HG02571 (cell line): ENCODE measurements around the gene BPHL.
A peak's percentile ranks its signal among the peaks of the same experiment; 100 is the strongest.
"Not testable (repeated sequence)": the region's sequence is repeated elsewhere in the genome, so short reads cannot be mapped to it uniquely, and the experiment has no call there.

Experiments used
- ATAC-seq: cut with Tn5 transposase; IDR thresholded peaks from one replicate; pipeline ENCODE4 v1.9.1; 2021; ENCODE audit warnings: mild to moderate bottlenecking, moderate library complexity; ENCODE audit not compliant: unreplicated experiment

The BPHL gene

DNA sequence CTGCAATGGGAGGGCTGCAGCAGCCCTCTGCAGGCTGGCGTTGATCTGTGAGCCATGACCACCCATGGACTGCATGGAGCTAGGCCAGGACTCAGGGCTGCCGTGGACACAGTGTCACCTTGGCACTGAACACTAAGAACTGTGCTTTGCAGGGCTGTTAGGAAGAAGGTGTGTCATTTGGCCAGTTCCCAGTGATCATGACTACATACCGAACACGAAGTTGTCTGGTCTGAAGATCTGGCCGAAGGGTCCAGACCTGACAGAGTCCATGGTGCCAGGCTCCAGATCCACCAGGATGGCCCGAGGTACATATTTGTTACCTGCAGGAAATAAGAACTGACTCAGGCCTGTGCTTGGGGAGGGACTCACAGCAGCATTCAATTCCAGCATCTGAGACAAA lies 36.9 kb downstream of the BPHL start:
- not testable (repeated sequence) for ATAC-seq

DNA sequence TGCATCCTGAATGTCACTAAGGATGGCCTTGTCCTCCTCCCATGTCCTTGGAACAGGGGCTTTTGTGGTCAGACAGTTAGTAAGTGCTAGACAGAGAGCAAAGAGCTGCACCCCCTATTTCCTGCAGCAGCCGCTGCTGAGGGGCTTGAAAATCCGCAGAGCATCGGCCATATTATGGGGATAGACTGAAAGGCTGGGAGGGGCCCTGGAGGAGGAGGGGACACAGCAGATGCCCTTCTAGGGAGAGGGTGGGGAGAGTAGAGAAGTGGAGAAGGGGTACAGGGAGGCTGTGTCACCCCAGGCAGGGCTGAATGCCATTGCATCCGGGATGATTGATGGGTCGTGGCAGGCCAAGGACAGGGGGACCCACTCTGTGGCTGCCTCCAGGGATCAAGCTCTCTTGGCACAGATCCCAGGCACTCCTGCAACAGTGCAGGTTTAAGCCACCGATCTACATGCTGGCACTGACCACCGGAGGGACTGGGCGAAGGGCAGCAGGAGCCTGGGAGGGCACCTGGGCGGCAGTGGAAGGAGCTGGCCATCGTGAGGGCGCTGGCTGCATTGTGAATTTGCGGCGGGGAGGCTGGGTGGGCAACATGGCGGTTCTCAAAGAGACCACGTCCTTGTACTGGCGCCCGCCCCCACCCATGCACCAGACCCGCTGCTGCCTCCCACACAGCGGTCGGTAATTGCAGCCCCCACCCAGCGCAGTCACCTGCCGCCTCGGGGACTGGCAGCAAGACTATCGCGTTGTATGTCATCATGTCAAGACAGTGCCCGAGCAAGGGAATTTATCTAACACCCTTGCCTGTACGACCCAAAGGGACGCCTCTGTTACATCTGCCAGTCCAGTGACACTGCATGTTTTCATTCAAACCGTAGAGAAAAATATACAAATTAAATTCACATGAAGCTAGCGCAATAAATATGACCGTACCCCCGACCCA lies 37.9 kb downstream of the BPHL start:
- ATAC-seq: not testable (repeated sequence)

DNA sequence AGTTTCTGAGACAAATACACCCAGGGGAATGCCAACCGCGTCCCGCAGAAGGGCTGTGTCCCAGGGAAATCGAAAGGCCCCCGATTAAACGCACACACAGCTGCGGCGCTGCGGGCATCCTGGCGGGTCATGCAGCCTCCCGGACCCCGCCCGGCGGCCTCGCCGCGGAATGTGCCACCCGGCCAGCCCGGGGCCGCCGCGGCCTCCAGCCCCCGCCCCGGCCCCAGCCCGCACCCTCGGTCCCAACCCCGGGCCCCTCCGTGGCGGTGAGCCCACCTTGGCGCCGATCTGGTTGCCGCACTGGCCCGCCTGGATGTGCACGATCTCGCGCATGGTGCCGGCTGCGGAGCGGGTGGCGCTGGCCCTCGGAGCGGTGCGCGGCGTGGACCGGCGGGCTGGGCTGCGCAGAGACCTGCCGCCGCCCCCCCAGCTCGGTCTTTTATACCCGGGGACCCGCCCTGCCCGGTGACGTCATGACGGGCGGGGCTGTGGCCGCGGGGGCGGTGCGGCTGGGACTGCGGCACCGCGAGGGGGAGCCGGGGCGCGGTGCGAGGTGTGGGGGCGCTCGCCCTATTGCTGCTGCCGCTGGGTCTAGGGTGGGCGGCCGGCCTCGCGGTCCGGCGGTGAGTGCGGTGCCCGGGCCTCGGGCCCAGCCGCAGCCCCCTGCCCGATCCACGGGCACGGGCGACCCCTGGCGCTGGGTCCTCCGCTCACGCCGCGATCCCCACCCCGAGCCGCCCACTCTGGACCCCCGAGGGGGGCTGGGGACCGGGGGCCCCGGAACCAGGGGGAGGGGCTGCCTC lies 38.8 kb downstream of the BPHL start, which contains the start of gene TUBB2A:
TUBB2A (minus strand) TSS at position 414 of the 803 bp plus-strand sequence; CDS start at position 333, 81 bp downstream.
- ATAC-seq: peak; percentile 68

DNA sequence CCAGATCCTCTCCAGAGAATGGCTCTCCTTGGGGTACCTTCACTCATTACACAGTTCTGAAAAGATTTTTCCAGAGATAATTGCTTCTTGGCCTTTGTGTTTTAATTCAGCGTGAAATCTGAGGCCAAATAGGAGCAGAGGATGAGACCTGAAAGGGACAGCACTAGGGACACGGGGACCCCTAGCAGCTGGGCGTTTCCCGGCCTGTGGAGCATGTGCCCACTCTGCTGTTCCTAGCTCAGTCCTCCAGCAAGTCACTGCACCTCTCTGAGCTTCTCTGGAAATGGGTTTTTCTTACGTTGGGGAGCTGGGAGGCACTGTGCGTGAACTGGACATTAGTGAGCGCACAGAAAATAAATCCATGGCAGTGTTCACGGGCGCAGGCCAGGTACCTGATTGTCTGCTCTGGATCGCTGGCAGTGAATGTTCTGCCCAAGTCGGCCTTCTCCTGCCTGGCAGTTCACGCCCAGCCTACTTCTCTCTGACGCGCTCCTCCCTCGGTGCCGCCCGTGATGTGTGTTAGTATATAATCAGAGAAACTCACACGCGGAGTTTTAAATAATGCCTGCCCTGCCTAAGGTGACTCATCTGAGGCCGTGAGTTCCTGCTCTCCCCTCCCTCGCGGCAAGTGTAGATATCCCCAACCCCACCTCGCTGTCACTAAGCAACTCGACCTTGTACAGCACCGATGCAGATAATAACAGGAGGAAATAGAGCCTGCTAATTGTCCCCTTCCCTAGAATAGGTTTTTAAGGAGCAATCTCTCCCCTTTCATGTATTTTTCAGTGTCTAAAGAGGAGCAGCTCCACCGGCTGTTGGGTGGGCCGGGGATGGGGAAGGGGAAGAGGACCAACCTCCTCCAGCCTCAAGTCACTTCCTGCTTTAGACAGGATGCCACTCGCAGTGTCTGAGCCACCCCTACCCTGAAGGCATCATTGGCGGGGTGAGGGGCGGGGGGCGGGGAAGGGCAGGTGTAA lies 41.6 kb downstream of the BPHL start:
- ATAC-seq: no peak

DNA sequence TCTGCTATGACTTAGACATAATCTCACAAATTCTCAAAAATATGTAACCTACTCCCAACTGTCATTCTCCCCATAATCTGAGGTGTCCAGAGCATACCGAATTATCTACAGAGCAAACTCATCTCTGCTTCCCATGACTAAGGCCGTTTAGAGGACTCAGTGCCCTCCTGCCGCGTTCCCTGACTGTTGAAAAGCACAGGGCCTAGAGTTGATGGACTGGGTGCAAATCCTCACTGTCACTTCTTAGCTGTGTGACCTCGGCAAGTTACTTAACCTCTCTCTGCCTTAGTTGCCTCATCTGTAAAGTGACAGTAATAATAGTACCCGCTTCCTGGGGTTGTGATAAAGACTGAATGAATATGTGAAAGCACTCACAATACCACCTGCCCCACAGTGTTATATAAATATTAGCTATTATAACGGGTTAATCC lies 43.6 kb downstream of the BPHL start:
- no peak for ATAC-seq

DNA sequence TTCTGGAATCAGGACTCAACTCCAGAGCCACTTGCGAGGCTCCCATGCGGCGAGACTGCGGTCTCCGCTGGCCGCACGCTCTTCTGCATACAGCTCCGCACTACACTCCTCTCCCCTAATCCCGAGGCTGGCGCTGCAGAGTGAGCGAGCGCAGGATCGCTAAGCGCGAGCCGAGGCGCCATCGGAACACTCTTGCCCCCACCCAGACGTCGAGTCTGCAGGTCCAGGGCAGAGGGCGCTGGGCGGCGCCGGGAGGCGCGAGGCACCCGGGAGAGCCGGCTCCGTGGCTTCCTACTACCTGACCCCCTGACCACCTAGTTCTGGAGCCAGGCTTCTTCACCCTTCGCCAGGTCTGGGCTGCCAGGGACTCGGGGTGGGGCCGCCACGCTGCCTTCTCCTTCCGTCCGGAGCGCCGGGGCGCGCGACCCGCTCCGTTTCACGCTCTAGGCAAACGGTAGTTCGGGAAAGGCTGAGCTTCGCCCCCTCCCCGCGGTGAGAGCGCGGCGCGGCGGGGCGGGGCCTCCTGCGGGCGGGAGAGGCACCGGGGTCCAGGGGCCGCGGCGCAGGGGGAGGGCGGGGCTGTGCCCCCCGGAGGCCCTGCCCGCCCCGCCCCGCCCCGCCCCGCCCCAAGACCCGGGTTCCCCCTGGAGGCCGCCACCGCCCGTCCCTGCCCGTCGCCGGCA lies 44.2 kb downstream of the BPHL start:
- peak; percentile 61 for ATAC-seq

DNA sequence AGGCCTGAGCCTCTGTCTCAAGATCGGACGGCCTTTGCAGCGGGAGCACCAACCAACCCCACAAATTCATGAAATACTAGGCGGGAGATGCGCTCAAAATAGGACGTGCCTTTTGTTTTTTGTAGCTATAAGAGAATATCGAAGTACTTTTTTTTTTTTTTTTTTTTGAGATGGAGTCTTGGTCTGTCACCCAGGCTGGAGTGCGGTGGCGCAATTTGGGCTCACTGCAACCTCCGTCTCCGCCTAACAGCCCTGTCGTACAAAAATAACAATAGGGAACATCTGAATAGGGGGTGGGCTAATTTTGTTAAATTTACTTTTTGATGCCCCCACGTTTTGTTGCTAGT lies 44.7 kb downstream of the BPHL start:
- no peak for ATAC-seq

DNA sequence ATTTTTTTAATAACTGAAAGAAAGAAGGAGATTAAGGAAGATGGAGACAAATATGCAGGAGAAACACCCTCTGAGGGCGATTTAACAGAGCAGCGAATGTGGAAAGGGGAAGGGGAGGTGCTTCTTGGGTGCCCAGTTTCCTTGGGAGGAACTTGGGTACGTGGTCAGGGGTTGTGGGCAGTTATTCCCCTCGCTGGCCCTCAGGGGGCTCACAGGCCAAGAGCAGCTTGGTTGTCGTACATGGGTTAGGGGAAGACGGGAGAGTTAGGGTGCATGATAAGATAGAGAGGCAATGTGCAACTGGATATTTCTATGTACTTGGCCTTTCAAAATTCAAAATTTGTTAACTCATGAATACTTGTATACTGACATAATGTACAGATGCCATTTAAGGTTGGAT lies 45.9 kb downstream of the BPHL start:
- no peak for ATAC-seq

DNA sequence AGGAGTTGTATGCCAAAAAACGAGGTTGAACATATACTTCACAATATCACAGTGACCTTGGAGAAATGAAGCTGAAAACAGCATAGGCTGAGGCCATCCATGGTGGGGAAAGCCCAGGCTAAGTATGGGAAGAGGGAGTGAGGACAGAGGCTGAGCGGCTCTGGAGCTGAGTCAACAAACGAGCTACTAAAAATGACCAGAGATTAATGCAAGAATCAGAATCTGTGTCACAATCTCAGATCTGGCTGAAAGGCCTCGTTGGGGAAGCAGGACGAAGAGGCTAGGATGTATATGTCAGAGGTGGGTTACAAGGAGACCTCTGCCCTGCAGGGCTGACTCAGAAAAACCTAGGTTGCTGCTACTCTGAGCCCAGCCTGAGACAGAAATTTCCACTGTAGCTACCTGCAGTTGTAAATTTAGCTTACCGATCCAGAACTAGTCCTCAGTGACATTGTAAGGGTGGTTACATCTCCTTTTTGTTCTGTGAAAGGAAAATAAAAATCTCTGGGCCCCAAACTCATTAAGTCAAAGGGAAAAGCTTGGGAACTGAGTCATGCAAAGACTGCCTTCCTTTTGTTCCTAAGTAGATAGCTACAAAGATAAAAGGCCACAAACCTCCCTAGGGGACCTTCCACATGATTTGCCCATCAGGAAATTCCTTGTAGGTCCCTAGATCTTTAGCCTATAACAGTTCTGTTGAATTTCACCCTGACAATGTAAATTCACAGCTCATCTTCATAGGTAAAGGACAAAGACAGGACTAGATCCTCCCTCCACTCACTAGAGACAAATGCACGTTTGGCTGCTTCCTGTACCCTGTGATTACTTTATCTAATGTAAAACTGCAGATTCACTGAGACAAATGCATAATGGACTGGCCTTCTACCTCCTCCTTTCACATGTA lies 47.4 kb downstream of the BPHL start:
- ATAC-seq: no peak

DNA sequence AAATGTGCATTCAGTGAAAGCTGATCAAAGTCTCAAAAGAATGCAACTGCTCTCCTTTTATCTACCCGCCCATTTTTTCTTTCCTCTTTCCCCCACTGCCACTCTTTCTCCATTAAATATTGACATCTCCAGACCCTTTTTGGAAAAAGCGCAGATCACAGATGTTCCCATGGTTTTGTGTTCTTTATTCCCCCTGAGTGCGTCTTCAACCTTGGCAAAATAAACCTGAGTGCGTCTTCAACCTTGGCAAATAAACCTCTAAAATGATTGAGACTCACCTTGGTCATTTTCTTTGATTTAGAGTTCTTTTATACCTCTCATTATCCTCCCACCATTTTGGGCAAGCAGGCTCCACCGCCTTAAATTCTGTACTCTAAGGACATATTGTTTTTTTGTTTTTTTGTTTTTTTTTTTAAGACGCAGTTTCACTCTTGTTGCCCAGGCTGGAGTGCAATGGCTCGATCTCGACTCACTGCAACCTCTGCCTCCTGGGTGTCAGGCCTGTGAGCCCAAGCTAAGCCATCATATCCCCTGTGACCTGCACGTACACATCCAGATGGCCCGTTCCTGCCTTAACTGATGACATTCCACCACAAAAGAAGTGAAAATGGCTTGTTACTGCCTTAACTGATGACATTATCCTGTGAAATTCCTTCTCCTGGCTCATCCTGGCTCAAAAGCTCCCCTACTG lies 48.2 kb downstream of the BPHL start:
- not testable (repeated sequence) for ATAC-seq

DNA sequence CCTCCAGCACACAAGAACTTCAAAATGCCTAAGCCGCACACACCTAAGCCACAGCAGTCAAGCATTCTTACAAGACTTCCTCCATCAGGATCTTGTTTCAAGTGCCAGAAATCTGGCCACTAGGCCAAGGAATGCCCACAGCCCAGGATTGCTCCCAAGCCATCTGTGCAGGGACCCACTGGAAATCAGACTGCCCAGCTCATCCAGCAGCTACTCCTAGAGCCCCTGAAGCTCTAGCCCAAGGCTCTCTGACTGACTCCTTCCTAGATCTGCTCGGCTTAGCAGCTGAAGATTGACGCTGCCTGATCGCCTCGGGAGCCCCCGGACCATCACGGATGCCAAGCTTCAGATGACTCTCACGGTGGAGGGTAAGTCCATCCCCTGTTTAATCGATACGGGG lies 49.5 kb downstream of the BPHL start:
- not testable (repeated sequence) for ATAC-seq

DNA sequence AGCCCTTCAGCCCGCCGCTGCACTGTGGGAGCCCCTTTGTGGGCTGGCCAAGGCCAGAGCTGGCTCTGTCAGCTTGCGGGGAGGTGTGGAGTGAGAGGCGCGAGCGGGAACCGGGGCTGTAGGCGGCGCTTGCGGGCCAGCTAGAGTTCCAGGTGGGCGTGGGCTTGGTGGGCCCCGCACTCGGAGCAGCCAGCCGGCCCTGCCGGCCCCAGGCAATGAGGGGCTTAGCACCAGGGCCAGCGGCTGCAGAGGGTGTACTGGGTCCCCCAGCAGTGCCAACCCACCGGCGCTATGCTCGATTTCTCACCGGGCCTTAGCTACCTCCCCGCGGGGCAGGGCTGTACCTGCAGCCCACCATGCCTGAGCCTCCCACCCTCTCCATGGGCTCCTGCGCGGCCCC lies 52.2 kb downstream of the BPHL start:
- ATAC-seq: not testable (repeated sequence)

DNA sequence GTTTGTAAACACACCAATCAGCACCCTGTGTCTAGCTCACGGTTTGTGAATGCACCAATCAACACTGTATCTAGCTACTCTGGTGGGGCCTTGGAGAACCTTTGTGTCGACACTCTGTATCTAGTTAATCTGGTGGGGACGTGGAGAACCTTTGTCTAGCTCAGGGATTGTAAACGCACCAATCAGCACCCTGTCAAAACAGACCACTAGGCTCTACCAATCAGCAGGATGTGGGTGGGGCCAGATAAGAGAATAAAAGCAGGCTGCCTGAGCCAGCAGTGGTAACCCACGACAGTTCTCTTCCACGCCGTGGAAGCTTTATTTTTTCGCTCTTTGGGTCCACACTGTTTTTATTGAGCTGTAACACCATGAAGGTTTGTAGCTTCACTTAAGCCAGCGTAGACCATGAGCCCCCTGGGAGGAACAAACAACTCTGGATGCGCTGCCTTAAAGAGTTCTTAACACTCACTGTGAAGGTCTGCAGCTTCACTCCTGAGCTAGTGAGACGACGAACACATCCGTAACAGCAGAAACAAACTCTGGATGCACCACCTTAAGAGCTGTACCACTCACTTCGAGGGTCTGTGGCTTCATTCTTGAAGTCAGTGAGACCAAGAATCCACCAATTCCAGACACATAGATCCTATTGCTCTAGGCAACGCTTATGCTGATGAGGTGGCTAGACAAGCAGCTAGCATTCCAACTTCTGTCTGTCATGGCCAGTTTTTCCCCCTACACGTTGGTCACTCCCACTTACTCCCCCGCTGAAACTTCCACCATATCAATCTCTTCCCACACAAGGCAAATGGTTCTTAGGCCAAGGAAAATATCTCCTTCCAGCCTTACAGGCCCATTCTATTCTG lies 53.0 kb downstream of the BPHL start:
- ATAC-seq: not testable (repeated sequence)

DNA sequence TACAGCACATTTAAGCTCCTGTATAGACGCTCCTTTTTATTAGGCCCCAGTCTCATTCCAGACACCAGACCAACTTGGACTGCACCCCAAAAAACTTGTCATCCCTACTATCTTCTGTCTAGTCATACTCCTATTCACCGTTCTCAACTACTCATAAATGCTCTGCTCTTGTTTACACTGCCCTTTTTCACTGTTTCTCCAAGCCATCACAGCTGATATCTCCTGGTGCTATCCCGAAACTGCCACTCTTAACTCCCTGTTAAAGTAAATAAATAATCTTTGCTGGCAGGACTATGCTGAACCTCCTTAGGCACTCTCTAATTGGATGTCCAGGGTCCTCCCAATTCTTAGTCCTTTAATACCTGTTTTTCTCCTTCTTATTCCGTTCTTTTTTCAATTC lies 54.3 kb downstream of the BPHL start:
- not testable (repeated sequence) for ATAC-seq

DNA sequence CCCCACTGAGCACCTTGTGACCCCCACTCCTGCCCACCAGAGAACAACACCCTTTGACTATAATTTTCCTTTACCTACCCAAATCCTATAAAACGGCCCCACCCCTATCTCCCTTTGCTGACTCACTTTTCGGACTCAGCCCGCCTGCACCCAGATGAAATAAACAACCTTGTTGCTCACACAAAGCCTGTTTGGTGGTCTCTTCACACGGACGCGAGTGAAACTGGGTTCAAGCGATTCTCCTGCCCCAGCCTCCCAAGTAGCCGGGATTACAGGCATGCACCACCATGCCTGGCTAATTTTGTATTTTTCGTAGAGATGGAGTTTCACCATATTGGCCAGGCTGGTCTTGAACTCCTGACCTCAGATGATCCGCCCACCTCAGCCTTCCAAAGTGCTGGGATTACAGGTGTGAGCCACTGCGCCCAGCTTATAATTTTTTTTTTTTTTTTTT lies 55.2 kb downstream of the BPHL start:
- ATAC-seq: not testable (repeated sequence)

DNA sequence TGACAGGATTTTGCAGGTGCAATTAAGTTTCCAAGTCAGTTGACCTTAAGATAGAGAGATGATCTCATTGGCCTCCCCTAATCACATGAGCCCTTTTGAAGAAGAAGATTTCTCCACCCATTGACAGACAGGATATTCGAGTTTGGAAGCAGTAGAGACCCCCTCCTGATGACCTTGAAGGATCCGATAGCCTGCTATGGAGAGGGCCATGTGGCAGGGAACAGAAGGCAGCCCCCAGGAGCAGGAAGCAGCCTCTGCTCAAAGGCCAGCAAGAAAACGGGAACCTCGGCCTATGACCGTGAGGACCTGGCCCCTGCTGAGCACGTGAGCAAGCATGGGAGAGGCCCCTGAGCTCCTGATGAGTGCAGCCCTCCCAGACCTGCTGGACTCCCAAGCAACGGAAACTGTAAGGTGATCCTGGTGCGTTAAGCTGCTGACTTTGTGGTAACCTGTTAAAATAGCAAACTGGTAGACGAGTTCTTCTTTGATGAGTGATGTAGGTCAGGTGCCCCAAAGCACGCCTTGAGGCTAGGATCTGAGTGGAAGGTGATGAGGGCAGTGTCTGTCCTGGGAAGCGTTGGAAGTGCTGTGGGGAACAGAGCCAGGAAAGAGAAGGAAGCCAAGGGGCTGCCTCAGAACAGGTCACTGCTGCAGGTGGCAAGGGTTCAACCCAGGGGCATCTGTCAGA lies 57.3 kb downstream of the BPHL start:
- no peak for ATAC-seq
